HG03139 (cell line): ENCODE results near the gene NPEPL1.
A peak's percentile ranks its signal among the peaks of the same experiment; 100 is the strongest.
"Not testable (repeated sequence)": the region's sequence is repeated elsewhere in the genome, so short reads cannot be mapped to it uniquely, and the experiment has no call there.

ENCODE experiments used
- ATAC-seq: cut with Tn5 transposase; IDR thresholded peaks from one replicate; pipeline ENCODE4 v1.9.1; 2021; ENCODE audit not compliant: unreplicated experiment

The NPEPL1 gene

GRCh38 chr20:58692579-58693225 lies at the start of gene NPEPL1:
Gene NPEPL1, plus strand, starts transcription at chr20:58692800. Its CDS starts 101 bp downstream, at chr20:58692901.
- ATAC-seq: peak; percentile 83

GRCh38 chr20:58642896-58643295 lies 49.7 kb upstream of the NPEPL1 start:
- not testable (repeated sequence) for ATAC-seq

GRCh38 chr20:58645412-58645968 lies 47.1 kb upstream of the NPEPL1 start:
- no peak for ATAC-seq

GRCh38 chr20:58646257-58646656 lies 46.3 kb upstream of the NPEPL1 start:
- no peak for ATAC-seq

GRCh38 chr20:58646703-58647102 lies 45.9 kb upstream of the NPEPL1 start:
- no peak for ATAC-seq

- ATAC-seq: no peak
Measured at GRCh38 chr20:58647162-58647795, 45.3 kb upstream of the NPEPL1 start.

GRCh38 chr20:58647796-58648501 lies 44.7 kb upstream of the NPEPL1 start:
- no peak for ATAC-seq

GRCh38 chr20:58648502-58648825 lies 44.1 kb upstream of the NPEPL1 start:
- ATAC-seq: not testable (repeated sequence)

- no peak for ATAC-seq
Measured at GRCh38 chr20:58649288-58650180, 43.1 kb upstream of the NPEPL1 start.

- no peak for ATAC-seq
Measured at GRCh38 chr20:58650181-58650775, 42.3 kb upstream of the NPEPL1 start.

GRCh38 chr20:58650776-58651558 lies 41.6 kb upstream of the NPEPL1 start, which contains the start of gene STX16:
Gene STX16, plus strand, starts transcription at chr20:58651283. Its CDS starts 724 bp downstream, at chr20:58652007.
- peak; percentile 61 for ATAC-seq

GRCh38 chr20:58651559-58651945 lies 41.0 kb upstream of the NPEPL1 start:
- ATAC-seq: no peak

- peak; percentile 43 for ATAC-seq
Measured at GRCh38 chr20:58651946-58652605, 40.5 kb upstream of the NPEPL1 start.

- ATAC-seq: peak; percentile 8
Measured at GRCh38 chr20:58652606-58653294, 39.9 kb upstream of the NPEPL1 start.

- ATAC-seq: no peak
Measured at GRCh38 chr20:58654337-58654736, 38.3 kb upstream of the NPEPL1 start.

GRCh38 chr20:58655328-58656107 lies 37.1 kb upstream of the NPEPL1 start:
- ATAC-seq: no peak

- ATAC-seq: no peak
Measured at GRCh38 chr20:58656831-58657230, 35.8 kb upstream of the NPEPL1 start.

- no peak for ATAC-seq
Measured at GRCh38 chr20:58657262-58657661, 35.3 kb upstream of the NPEPL1 start.
